ENCODE results near the gene ERCC8. TPM values are rescaled to one million over a fixed set of nuclear protein-coding genes. Genes with fewer than 3 reads are reported as not detected.
"Not testable (repeated sequence)": the region's sequence is repeated elsewhere in the genome, so short reads cannot be mapped to it uniquely, and the experiment has no call there.

Gene ERCC8
- 1 to 10 TPM; 7.6 to 9.8 TPM for total RNA-seq

GRCh38 chr5:60944904-60945812, at the start of gene ERCC8, which contains the start of gene NDUFAF2:
Gene ERCC8, minus strand, starts transcription at chr5:60945070. Its CDS starts 62 bp downstream, at chr5:60945008.
Gene NDUFAF2, plus strand, starts transcription at chr5:60945205. Its CDS starts 51 bp downstream, at chr5:60945256.
- DNase-seq (peak; percentile 92), ATAC-seq (peak; percentile 99)
- H3K9me3 Mint-ChIP-seq (ENCODE audit: insufficient read depth), result no peaks in the 10 kb centered on the region
- ChIA-PET POLR2A (interaction anchor here (0.6 to 1.4 kb wide), 4 partner anchors 14 to 333 kb away, joined by 3 read pairs; partner anchors contain the start of gene DEPDC1B), CTCF (interaction anchor here (0.8 to 1.6 kb wide), 5 partner anchors 13 to 267 kb away, joined by 3 to 6 read pairs (median 4); partner anchors contain the start of gene DEPDC1B)
- H3K4me1 Mint-ChIP-seq (ENCODE audit: low read depth), result peaks cover 13% of the 10 kb centered on the region
- peaks cover 5% of the 10 kb centered on the region for H3K36me3 Mint-ChIP-seq (ENCODE audit: low read depth)
- H3K27ac Mint-ChIP-seq, result no peak within 1 kb of the TSS
- H3K4me3 Mint-ChIP-seq, result no peak within 1 kb of the TSS
- no peaks in the 10 kb centered on the region for H3K27me3 Mint-ChIP-seq (ENCODE audit: low read depth)

GRCh38 chr5:60993875-60994571, 49.2 kb upstream of the ERCC8 start:
- DNase-seq (no peak), ATAC-seq (no peak)
- no peak overlapping the region for H3K4me3 Mint-ChIP-seq
- H3K4me1 Mint-ChIP-seq (ENCODE audit: low read depth), result no peaks in the 10 kb centered on the region
- POLR2A ChIA-PET, result no interaction called here
- peaks cover 8% of the 10 kb centered on the region for H3K36me3 Mint-ChIP-seq (ENCODE audit: low read depth)
- H3K9me3 Mint-ChIP-seq (ENCODE audit: insufficient read depth), result peaks cover 21% of the 10 kb centered on the region
- CTCF ChIA-PET, result no interaction called here
- no peaks in the 10 kb centered on the region for H3K27me3 Mint-ChIP-seq (ENCODE audit: low read depth)
- no peak overlapping the region for H3K27ac Mint-ChIP-seq

GRCh38 chr5:60993425-60993824, 48.6 kb upstream of the ERCC8 start:
- CTCF ChIA-PET, result no interaction called here
- no peak for ATAC-seq

GRCh38 chr5:60992871-60993270, 48.0 kb upstream of the ERCC8 start:
- Mint-ChIP-seq H3K36me3 (ENCODE audit: low read depth) (peaks cover 8% of the 10 kb centered on the region), H3K27ac (no peak overlapping the region), H3K9me3 (ENCODE audit: insufficient read depth) (peaks cover 21% of the 10 kb centered on the region), H3K4me1 (ENCODE audit: low read depth) (no peaks in the 10 kb centered on the region), H3K27me3 (ENCODE audit: low read depth) (no peaks in the 10 kb centered on the region), H3K4me3 (no peak overlapping the region)
- DNase-seq (no peak), ATAC-seq (no peak)
- ChIA-PET POLR2A (interaction anchor here (0.6 kb wide), 1 partner anchor 415 kb away, joined by 3 read pairs; no protein-coding TSS in a partner anchor), CTCF (no interaction called here)

More at GRCh38 chr5:60993425-60993824, 48.6 kb upstream of the ERCC8 start:
- H3K27me3 Mint-ChIP-seq (ENCODE audit: low read depth), result no peaks in the 10 kb centered on the region
- H3K36me3 Mint-ChIP-seq (ENCODE audit: low read depth), result peaks cover 8% of the 10 kb centered on the region
- no peak for DNase-seq
- no peaks in the 10 kb centered on the region for H3K4me1 Mint-ChIP-seq (ENCODE audit: low read depth)
- H3K4me3 Mint-ChIP-seq, result no peak overlapping the region
- no peak overlapping the region for H3K27ac Mint-ChIP-seq
- H3K9me3 Mint-ChIP-seq (ENCODE audit: insufficient read depth), result peaks cover 21% of the 10 kb centered on the region
- POLR2A ChIA-PET, result no interaction called here

- Mint-ChIP-seq H3K9me3 (ENCODE audit: insufficient read depth) (peaks cover 38% of the 10 kb centered on the region), H3K4me3 (no peak overlapping the region), H3K27ac (no peak overlapping the region), H3K27me3 (ENCODE audit: low read depth) (no peaks in the 10 kb centered on the region), H3K4me1 (ENCODE audit: low read depth) (peaks cover 3% of the 10 kb centered on the region), H3K36me3 (ENCODE audit: low read depth) (peaks cover 8% of the 10 kb centered on the region)
- DNase-seq, result no peak
- POLR2A ChIA-PET, result no interaction called here
- ATAC-seq, result no peak
- CTCF ChIA-PET, result no interaction called here
These were observed 44.9 kb upstream of the ERCC8 start for GRCh38 chr5:60989790-60990189.

- DNase-seq; H3K27ac Mint-ChIP-seq; H3K4me3 Mint-ChIP-seq; CTCF ChIA-PET; H3K4me1 Mint-ChIP-seq (ENCODE audit: low read depth); H3K36me3 Mint-ChIP-seq (ENCODE audit: low read depth); H3K27me3 Mint-ChIP-seq (ENCODE audit: low read depth); POLR2A ChIA-PET; ATAC-seq: not testable (repeated sequence)
- H3K9me3 Mint-ChIP-seq (ENCODE audit: insufficient read depth), result peaks cover 37% of the 10 kb centered on the region
These were observed 37.3 kb upstream of the ERCC8 start for GRCh38 chr5:60982127-60982526.

GRCh38 chr5:60980511-60980910, 35.6 kb upstream of the ERCC8 start:
- Mint-ChIP-seq H3K27me3 (ENCODE audit: low read depth) (no peaks in the 10 kb centered on the region), H3K4me3 (no peak overlapping the region), H3K9me3 (ENCODE audit: insufficient read depth) (peaks cover 23% of the 10 kb centered on the region), H3K36me3 (ENCODE audit: low read depth) (no peaks in the 10 kb centered on the region), H3K27ac (no peak overlapping the region), H3K4me1 (ENCODE audit: low read depth) (no peaks in the 10 kb centered on the region)
- ATAC-seq (no peak), DNase-seq (no peak)
- POLR2A ChIA-PET, result no interaction called here
- CTCF ChIA-PET, result no interaction called here

- Mint-ChIP-seq H3K27ac (no peak overlapping the region), H3K4me1 (ENCODE audit: low read depth) (no peaks in the 10 kb centered on the region), H3K27me3 (ENCODE audit: low read depth) (no peaks in the 10 kb centered on the region), H3K36me3 (ENCODE audit: low read depth) (no peaks in the 10 kb centered on the region), H3K4me3 (no peak overlapping the region), H3K9me3 (ENCODE audit: insufficient read depth) (peaks cover 18% of the 10 kb centered on the region)
- DNase-seq (no peak), ATAC-seq (no peak)
- POLR2A ChIA-PET, result no interaction called here
- CTCF ChIA-PET, result no interaction called here
These were observed 34.1 kb upstream of the ERCC8 start for GRCh38 chr5:60978968-60979367.

GRCh38 chr5:60977956-60978737, 33.3 kb upstream of the ERCC8 start:
- CTCF ChIA-PET, result no interaction called here
- ATAC-seq (no peak), DNase-seq (no peak)
- H3K9me3 Mint-ChIP-seq (ENCODE audit: insufficient read depth), result peaks cover 18% of the 10 kb centered on the region
- H3K27ac Mint-ChIP-seq, result no peak overlapping the region
- no peaks in the 10 kb centered on the region for H3K4me1 Mint-ChIP-seq (ENCODE audit: low read depth)
- H3K27me3 Mint-ChIP-seq (ENCODE audit: low read depth), result no peaks in the 10 kb centered on the region
- H3K4me3 Mint-ChIP-seq, result no peak overlapping the region
- no peaks in the 10 kb centered on the region for H3K36me3 Mint-ChIP-seq (ENCODE audit: low read depth)
- POLR2A ChIA-PET, result no interaction called here

- DNase-seq (no peak), ATAC-seq (no peak)
- H3K4me3 Mint-ChIP-seq, result no peak overlapping the region
- peaks cover 6% of the 10 kb centered on the region for H3K9me3 Mint-ChIP-seq (ENCODE audit: insufficient read depth)
- ChIA-PET POLR2A (no interaction called here), CTCF (no interaction called here)
- H3K27ac Mint-ChIP-seq, result no peak overlapping the region
- H3K36me3 Mint-ChIP-seq (ENCODE audit: low read depth), result peaks cover 7% of the 10 kb centered on the region
- H3K27me3 Mint-ChIP-seq (ENCODE audit: low read depth), result no peaks in the 10 kb centered on the region
- H3K4me1 Mint-ChIP-seq (ENCODE audit: low read depth), result no peaks in the 10 kb centered on the region
These were observed 27.4 kb upstream of the ERCC8 start for GRCh38 chr5:60972231-60972630.

GRCh38 chr5:60961685-60962084, 16.8 kb upstream of the ERCC8 start:
- no peaks in the 10 kb centered on the region for H3K4me1 Mint-ChIP-seq (ENCODE audit: low read depth)
- no peak overlapping the region for H3K4me3 Mint-ChIP-seq
- ChIA-PET POLR2A (no interaction called here), CTCF (no interaction called here)
- DNase-seq (no peak), ATAC-seq (no peak)
- no peaks in the 10 kb centered on the region for H3K36me3 Mint-ChIP-seq (ENCODE audit: low read depth)
- no peaks in the 10 kb centered on the region for H3K27me3 Mint-ChIP-seq (ENCODE audit: low read depth)
- H3K27ac Mint-ChIP-seq, result no peak overlapping the region
- H3K9me3 Mint-ChIP-seq (ENCODE audit: insufficient read depth), result peaks cover 2% of the 10 kb centered on the region
